A549 (cell line): ENCODE results near the gene EFCAB8. TPM values are rescaled to one million over a fixed set of nuclear protein-coding genes. Genes with fewer than 3 reads are reported as not detected.

Experiments used
- ATAC-seq, 2 experiments: fragments of 200-7000 bp in 1 of 2; fragments of >200 bp in 1 of 2; cut with Nextera tagmentation in 1 of 2; cut with Tn5 transposase in 1 of 2; 3 replicates each; pipeline versions ENCODE4 v1.8.0 to v1.9.1; 2018 to 2020; ENCODE audit warnings: mild to moderate bottlenecking in 1 of 2, moderate library complexity in 1 of 2
- CTCF ChIA-PET: fragments of 300-600 bp; sonication (Branson Sonifier 250); formaldehyde crosslinking; extraction: SDS; loops from one replicate; lab custom pipeline; 2021; ENCODE audit warnings: antibody characterized with exemption, inconsistent platforms; lab: Yijun Ruan, JAX
- POLR2A ChIA-PET: fragments of 350-600 bp; formaldehyde crosslinking; extraction: SDS; loops from one replicate; lab custom pipeline; 2021; ENCODE audit warnings: antibody characterized with exemption, inconsistent platforms; lab: Yijun Ruan, JAX
- DNase-seq, 2 experiments: peaks; one replicate each; pipeline versions ENCODE4 v3.0.0 to v3.0.0-alpha.2; 2011 to 2016; ENCODE audit warnings: low read depth in 1 of 2, low spot score in 1 of 2
- FAIRE-seq: peaks from 2 replicates; lab custom pipeline; 2011; peaks lifted over from hg19 to GRCh38; lab: Jason Lieb, UNC
- H3K27ac ChIP-seq, 2 experiments: fragments of >200 bp; sonication (Bioruptor Twin); formaldehyde crosslinking; 3 replicates each; pipeline ENCODE4 v1.5.1; 2016 to 2017
- H3K4me1 ChIP-seq: fragments of >200 bp; sonication (Bioruptor Twin); formaldehyde crosslinking; 3 replicates; pipeline ENCODE4 v1.6.1; 2016
- H3K4me2 ChIP-seq: fragments of >200 bp; sonication (Bioruptor Twin); formaldehyde crosslinking; 3 replicates; pipeline ENCODE4 v1.6.1; 2016
- H3K4me3 ChIP-seq: fragments of >200 bp; sonication (Bioruptor Twin); formaldehyde crosslinking; 3 replicates; pipeline ENCODE4 v1.5.1; 2016
- H3K9me3 ChIP-seq: fragments of >200 bp; sonication (Bioruptor Twin); formaldehyde crosslinking; 3 replicates; pipeline ENCODE4 v1.6.1; 2016
- ATOH8 ChIP-seq: fragments of 250-450 bp; sonication (Bioruptor Pico); IDR thresholded peaks from 2 replicates; pipeline ENCODE4 v1.5.0; 2020; ENCODE audit warnings: low read depth, mild to moderate bottlenecking, moderate library complexity
- BCL3 ChIP-seq: fragments of >200 bp; sonication (Bioruptor Twin); formaldehyde crosslinking; IDR thresholded peaks from 3 replicates; pipeline ENCODE4 v1.6.1; 2016
- CBX8 ChIP-seq: fragments of 200-600 bp; sonication (generic); IDR thresholded peaks from 2 replicates; pipeline ENCODE4 v1.6.1; 2016
- CHD2 ChIP-seq: fragments of 150-350 bp; IDR thresholded peaks from 2 replicates; pipeline ENCODE4 v1.6.1; 2014; ENCODE audit warnings: low read length; ENCODE audit not compliant: partially characterized antibody
- ELK1 ChIP-seq: fragments of 150-350 bp; IDR thresholded peaks from 2 replicates; pipeline ENCODE4 v1.6.1; 2014; ENCODE audit warnings: low read depth, mild to moderate bottlenecking, low read length
- FOSB ChIP-seq: fragments of 250-450 bp; sonication (Bioruptor Pico); IDR thresholded peaks from 2 replicates; pipeline ENCODE4 v1.5.0; 2020; ENCODE audit warnings: mild to moderate bottlenecking, moderate library complexity
- FOSL2 ChIP-seq, 2 experiments: fragments of 450-650 bp in 1 of 2; fragments of >200 bp in 1 of 2; sonication (Bioruptor Twin) in 1 of 2; formaldehyde crosslinking; IDR thresholded peaks; 2 replicates each; pipeline versions ENCODE4 v1.5.0 to v1.6.1; 2016 to 2020; ENCODE audit warnings: mild to moderate bottlenecking in 1 of 2, moderate library complexity in 1 of 2
- HOXA7 ChIP-seq: fragments of 250-450 bp; sonication (Bioruptor Pico); IDR thresholded peaks from 2 replicates; pipeline ENCODE4 v1.5.0; 2020; ENCODE audit warnings: mild to moderate bottlenecking, moderate library complexity
- HOXB13 ChIP-seq: fragments of 250-450 bp; sonication (Bioruptor Pico); IDR thresholded peaks from 2 replicates; pipeline ENCODE4 v1.5.0; 2020; ENCODE audit warnings: low read depth, mild to moderate bottlenecking, moderate library complexity
- MAZ ChIP-seq: fragments of 150-350 bp; IDR thresholded peaks from 2 replicates; pipeline ENCODE4 v1.6.1; 2014; ENCODE audit warnings: antibody characterized with exemption, low read depth, low read length, borderline replicate concordance
- NR3C1 ChIP-seq: fragments of >200 bp; sonication (Bioruptor Twin); formaldehyde crosslinking; IDR thresholded peaks from 3 replicates; pipeline ENCODE4 v1.6.1; 2017
- PBX3 ChIP-seq: IDR thresholded peaks from 2 replicates; pipeline ENCODE4 v1.6.1; 2012
- PHF8 ChIP-seq: fragments of 200-600 bp; sonication (generic); IDR thresholded peaks from 2 replicates; pipeline ENCODE4 v1.6.1; 2016; ENCODE audit warnings: low read depth, mild to moderate bottlenecking, antibody characterized with exemption, moderate library complexity, borderline replicate concordance
- POLR2A ChIP-seq: IDR thresholded peaks from 2 replicates; pipeline ENCODE4 v1.6.1; 2012; ENCODE audit warnings: mild to moderate bottlenecking, low read length
- POLR2AphosphoS2 ChIP-seq: conservative IDR thresholded peaks from 2 replicates; pipeline ENCODE4 v1.6.1; 2012; ENCODE audit warnings: low read length, improper control_type of control experiment, inconsistent platforms
- RARB ChIP-seq: fragments of 250-450 bp; sonication (Bioruptor Pico); IDR thresholded peaks from 2 replicates; pipeline ENCODE4 v1.8.0; 2021; ENCODE audit warnings: mild to moderate bottlenecking, moderate library complexity
- RFX5 ChIP-seq: fragments of 450-650 bp; IDR thresholded peaks from 2 replicates; pipeline ENCODE4 v1.7.1; 2014; ENCODE audit warnings: antibody characterized with exemption, mild to moderate bottlenecking, moderate library complexity
- SMC3 ChIP-seq: fragments of >200 bp; sonication (Bioruptor Twin); formaldehyde crosslinking; IDR thresholded peaks from 3 replicates; pipeline ENCODE4 v1.6.1; 2018; ENCODE audit warnings: inconsistent platforms
- SREBF2 ChIP-seq: fragments of 450-650 bp; IDR thresholded peaks from 2 replicates; pipeline ENCODE4 v1.6.1; 2014; ENCODE audit warnings: mild to moderate bottlenecking, moderate library complexity
- USF2 ChIP-seq: fragments of 450-650 bp; IDR thresholded peaks from 2 replicates; pipeline ENCODE4 v1.6.1; 2014; ENCODE audit warnings: antibody characterized with exemption
- ZFP36 ChIP-seq: fragments of 450-650 bp; IDR thresholded peaks from 2 replicates; pipeline ENCODE4 v1.6.1; 2014; ENCODE audit warnings: borderline replicate concordance; ENCODE audit not compliant: partially characterized antibody
- WGBS: methylation state at CpG from one replicate; pipeline ENCODE4 v1.1.6; 2017; ENCODE audit errors: missing lambda C conversion rate; 5-methylcytosine and 5-hydroxymethylcytosine counted together
- polyA plus RNA-seq, 4 experiments: library from polyadenylated mRNA; depleted of rRNA in 3 of 4; stranded (reverse); fragments of >200 nt; fragmentation: RNase III in 1 of 4; extraction: RNeasy Plus Mini Kit Qiagen cat#74134 plus additional on column Dnase treatment in 1 of 4; gene quantifications; 2 replicates in 3 of 4; 3 replicates in 1 of 4; pipeline ENCODE4 v1.2.3, GENCODE V29; 2011 to 2017
- TF ChIP-seq, protein P1 (sequence below): fragments of 200-600 bp; sonication (generic); IDR thresholded peaks from 2 replicates; pipeline ENCODE4 v1.6.1; 2016; ENCODE audit warnings: antibody characterized with exemption, mild to moderate bottlenecking, moderate library complexity
- TF ChIP-seq, protein P2 (sequence below): fragments of >200 bp; sonication (Bioruptor Twin); formaldehyde crosslinking; IDR thresholded peaks from 3 replicates; pipeline ENCODE4 v1.5.1; 2016

Gene EFCAB8
- polyA plus RNA-seq, 2 of the 4 experiments (the other 2 are of a cell fraction): not detected

- TF ChIP-seq ZFP36 (no peak), HOXB13 (CRISPR knock-in tag) (no peak), NR3C1 (no peak), CHD2 (no peak), PHF8 (no peak), FOSB (CRISPR knock-in tag) (no peak), POLR2A (no peak)
Measured at GRCh38 chr20:32846852-32847251, 11.9 kb upstream of the EFCAB8 start (continued).

- 94% methylated on average over 5 of the region's 5 CpGs for WGBS
- DNase-seq (no peak), ATAC-seq (no peak), FAIRE-seq (no peak)
- Histone ChIP-seq H3K4me1 (no peaks in the 10 kb centered on the region), H3K4me2 (no peak overlapping the region), H3K9me3 (no peaks in the 10 kb centered on the region), H3K27ac (no peak overlapping the region), H3K4me3 (no peak overlapping the region)
- POLR2A ChIA-PET: no interaction called here
- CTCF ChIA-PET: interaction anchor here (0.6 kb wide), 1 partner anchor 456 kb away, joined by 3 read pairs; no protein-coding TSS in a partner anchor
- TF ChIP-seq FOSL2 (IDR thresholded peaks at IDR 0.05) (no peak), FOSL2 (CRISPR knock-in tag; IDR thresholded peaks at IDR 0.05) (no peak), USF2 (no peak), PBX3 (no peak), SREBF2 (no peak), ELK1 (no peak), CBX8 (no peak), CHD2 (no peak), SMC3 (no peak), ATOH8 (CRISPR knock-in tag) (no peak), BCL3 (no peak), POLR2AphosphoS2 (no peak), RARB (no peak), RFX5 (no peak), HOXA7 (no peak), MAZ (no peak)
- TF ChIP-seq, protein P1, sequence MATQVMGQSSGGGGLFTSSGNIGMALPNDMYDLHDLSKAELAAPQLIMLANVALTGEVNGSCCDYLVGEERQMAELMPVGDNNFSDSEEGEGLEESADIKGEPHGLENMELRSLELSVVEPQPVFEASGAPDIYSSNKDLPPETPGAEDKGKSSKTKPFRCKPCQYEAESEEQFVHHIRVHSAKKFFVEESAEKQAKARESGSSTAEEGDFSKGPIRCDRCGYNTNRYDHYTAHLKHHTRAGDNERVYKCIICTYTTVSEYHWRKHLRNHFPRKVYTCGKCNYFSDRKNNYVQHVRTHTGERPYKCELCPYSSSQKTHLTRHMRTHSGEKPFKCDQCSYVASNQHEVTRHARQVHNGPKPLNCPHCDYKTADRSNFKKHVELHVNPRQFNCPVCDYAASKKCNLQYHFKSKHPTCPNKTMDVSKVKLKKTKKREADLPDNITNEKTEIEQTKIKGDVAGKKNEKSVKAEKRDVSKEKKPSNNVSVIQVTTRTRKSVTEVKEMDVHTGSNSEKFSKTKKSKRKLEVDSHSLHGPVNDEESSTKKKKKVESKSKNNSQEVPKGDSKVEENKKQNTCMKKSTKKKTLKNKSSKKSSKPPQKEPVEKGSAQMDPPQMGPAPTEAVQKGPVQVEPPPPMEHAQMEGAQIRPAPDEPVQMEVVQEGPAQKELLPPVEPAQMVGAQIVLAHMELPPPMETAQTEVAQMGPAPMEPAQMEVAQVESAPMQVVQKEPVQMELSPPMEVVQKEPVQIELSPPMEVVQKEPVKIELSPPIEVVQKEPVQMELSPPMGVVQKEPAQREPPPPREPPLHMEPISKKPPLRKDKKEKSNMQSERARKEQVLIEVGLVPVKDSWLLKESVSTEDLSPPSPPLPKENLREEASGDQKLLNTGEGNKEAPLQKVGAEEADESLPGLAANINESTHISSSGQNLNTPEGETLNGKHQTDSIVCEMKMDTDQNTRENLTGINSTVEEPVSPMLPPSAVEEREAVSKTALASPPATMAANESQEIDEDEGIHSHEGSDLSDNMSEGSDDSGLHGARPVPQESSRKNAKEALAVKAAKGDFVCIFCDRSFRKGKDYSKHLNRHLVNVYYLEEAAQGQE: no peak
- TF ChIP-seq, protein P2, sequence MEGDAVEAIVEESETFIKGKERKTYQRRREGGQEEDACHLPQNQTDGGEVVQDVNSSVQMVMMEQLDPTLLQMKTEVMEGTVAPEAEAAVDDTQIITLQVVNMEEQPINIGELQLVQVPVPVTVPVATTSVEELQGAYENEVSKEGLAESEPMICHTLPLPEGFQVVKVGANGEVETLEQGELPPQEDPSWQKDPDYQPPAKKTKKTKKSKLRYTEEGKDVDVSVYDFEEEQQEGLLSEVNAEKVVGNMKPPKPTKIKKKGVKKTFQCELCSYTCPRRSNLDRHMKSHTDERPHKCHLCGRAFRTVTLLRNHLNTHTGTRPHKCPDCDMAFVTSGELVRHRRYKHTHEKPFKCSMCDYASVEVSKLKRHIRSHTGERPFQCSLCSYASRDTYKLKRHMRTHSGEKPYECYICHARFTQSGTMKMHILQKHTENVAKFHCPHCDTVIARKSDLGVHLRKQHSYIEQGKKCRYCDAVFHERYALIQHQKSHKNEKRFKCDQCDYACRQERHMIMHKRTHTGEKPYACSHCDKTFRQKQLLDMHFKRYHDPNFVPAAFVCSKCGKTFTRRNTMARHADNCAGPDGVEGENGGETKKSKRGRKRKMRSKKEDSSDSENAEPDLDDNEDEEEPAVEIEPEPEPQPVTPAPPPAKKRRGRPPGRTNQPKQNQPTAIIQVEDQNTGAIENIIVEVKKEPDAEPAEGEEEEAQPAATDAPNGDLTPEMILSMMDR: no peak
Measured at GRCh38 chr20:32847964-32848363, 10.8 kb upstream of the EFCAB8 start.
